Measurements from ENCODE around the gene SNX3.

Gene SNX3

DNA sequence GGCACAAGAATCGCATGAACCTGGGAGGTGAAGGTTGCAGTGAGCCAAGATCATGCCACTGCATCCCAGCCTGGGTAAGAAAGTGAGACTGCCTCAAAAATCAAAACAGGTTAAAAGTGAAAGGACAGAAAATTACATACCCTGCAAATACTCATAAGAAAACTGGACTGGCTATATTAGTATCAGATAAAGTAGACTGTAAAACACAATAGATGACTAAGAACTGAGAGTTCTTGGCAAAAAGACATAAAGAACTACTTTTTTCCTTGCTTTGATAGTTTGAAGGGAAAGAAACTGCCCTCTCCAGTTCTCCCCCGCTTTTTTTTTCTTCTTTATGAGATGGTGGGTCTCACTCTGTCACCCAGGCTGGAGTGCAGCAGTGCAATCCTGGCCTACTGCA is 17.0 kb downstream of the SNX3 start:
- no peak overlapping the region for H3K27ac ChIP-seq (ENCODE audit: poor library complexity, severe bottlenecking)
- no peaks in the 10 kb centered on the region for H3K27me3 ChIP-seq (ENCODE audit: insufficient read depth, poor library complexity, severe bottlenecking)
- DNase-seq (ENCODE audit: low spot score) = no peak
- H3K36me3 ChIP-seq (ENCODE audit: low read depth) = peaks cover 21% of the 10 kb centered on the region
- no peak overlapping the region for H3K4me3 ChIP-seq (ENCODE audit: severe bottlenecking)
- no peaks in the 10 kb centered on the region for H3K9me3 ChIP-seq (ENCODE audit: severe bottlenecking)
- ATAC-seq (ENCODE audit: low read depth) = no peak
- TF ChIP-seq, protein P1, sequence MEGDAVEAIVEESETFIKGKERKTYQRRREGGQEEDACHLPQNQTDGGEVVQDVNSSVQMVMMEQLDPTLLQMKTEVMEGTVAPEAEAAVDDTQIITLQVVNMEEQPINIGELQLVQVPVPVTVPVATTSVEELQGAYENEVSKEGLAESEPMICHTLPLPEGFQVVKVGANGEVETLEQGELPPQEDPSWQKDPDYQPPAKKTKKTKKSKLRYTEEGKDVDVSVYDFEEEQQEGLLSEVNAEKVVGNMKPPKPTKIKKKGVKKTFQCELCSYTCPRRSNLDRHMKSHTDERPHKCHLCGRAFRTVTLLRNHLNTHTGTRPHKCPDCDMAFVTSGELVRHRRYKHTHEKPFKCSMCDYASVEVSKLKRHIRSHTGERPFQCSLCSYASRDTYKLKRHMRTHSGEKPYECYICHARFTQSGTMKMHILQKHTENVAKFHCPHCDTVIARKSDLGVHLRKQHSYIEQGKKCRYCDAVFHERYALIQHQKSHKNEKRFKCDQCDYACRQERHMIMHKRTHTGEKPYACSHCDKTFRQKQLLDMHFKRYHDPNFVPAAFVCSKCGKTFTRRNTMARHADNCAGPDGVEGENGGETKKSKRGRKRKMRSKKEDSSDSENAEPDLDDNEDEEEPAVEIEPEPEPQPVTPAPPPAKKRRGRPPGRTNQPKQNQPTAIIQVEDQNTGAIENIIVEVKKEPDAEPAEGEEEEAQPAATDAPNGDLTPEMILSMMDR (IDR thresholded peaks at IDR 0.05; ENCODE audit: poor library complexity, severe bottlenecking) = no peak
- H3K4me1 ChIP-seq (ENCODE audit: insufficient read depth, poor library complexity, severe bottlenecking) = no peaks in the 10 kb centered on the region

GRCh38 chr6:108242721-108243120 is 18.1 kb downstream of the SNX3 start:
- no peaks in the 10 kb centered on the region for H3K4me1 ChIP-seq (ENCODE audit: insufficient read depth, poor library complexity, severe bottlenecking)
- H3K36me3 ChIP-seq (ENCODE audit: low read depth) = peaks cover 21% of the 10 kb centered on the region
- no peaks in the 10 kb centered on the region for H3K9me3 ChIP-seq (ENCODE audit: severe bottlenecking)
- no peak overlapping the region for H3K4me3 ChIP-seq (ENCODE audit: severe bottlenecking)
- no peak for ATAC-seq (ENCODE audit: low read depth)
- DNase-seq (ENCODE audit: low spot score) = no peak
- H3K27me3 ChIP-seq (ENCODE audit: insufficient read depth, poor library complexity, severe bottlenecking) = no peaks in the 10 kb centered on the region
- H3K27ac ChIP-seq (ENCODE audit: poor library complexity, severe bottlenecking) = no peak overlapping the region
- TF ChIP-seq, protein P1 (IDR thresholded peaks at IDR 0.05; ENCODE audit: poor library complexity, severe bottlenecking) = no peak

GRCh38 chr6:108242259-108242658 is 18.6 kb downstream of the SNX3 start:
- DNase-seq (ENCODE audit: low spot score) (no peak), ATAC-seq (ENCODE audit: low read depth) (no peak)
- H3K36me3 ChIP-seq (ENCODE audit: low read depth) = peaks cover 23% of the 10 kb centered on the region
- TF ChIP-seq, protein P1 (IDR thresholded peaks at IDR 0.05; ENCODE audit: poor library complexity, severe bottlenecking) = no peak
- H3K27ac ChIP-seq (ENCODE audit: poor library complexity, severe bottlenecking) = no peak overlapping the region
- H3K4me1 ChIP-seq (ENCODE audit: insufficient read depth, poor library complexity, severe bottlenecking) = no peaks in the 10 kb centered on the region
- H3K27me3 ChIP-seq (ENCODE audit: insufficient read depth, poor library complexity, severe bottlenecking) = no peaks in the 10 kb centered on the region
- no peaks in the 10 kb centered on the region for H3K9me3 ChIP-seq (ENCODE audit: severe bottlenecking)
- H3K4me3 ChIP-seq (ENCODE audit: severe bottlenecking) = no peak overlapping the region

- no peak for DNase-seq (ENCODE audit: low spot score)
- TF ChIP-seq, protein P1 (IDR thresholded peaks at IDR 0.05; ENCODE audit: poor library complexity, severe bottlenecking) = no peak
- H3K4me1 ChIP-seq (ENCODE audit: insufficient read depth, poor library complexity, severe bottlenecking) = no peaks in the 10 kb centered on the region
- no peak for ATAC-seq (ENCODE audit: low read depth)
- H3K27me3 ChIP-seq (ENCODE audit: insufficient read depth, poor library complexity, severe bottlenecking) = no peaks in the 10 kb centered on the region
- no peak overlapping the region for H3K27ac ChIP-seq (ENCODE audit: poor library complexity, severe bottlenecking)
- H3K9me3 ChIP-seq (ENCODE audit: severe bottlenecking) = no peaks in the 10 kb centered on the region
- H3K4me3 ChIP-seq (ENCODE audit: severe bottlenecking) = no peak overlapping the region
- H3K36me3 ChIP-seq (ENCODE audit: low read depth) = peaks cover 21% of the 10 kb centered on the region; the same call in 1 of the 2 replicates
Observed at GRCh38 chr6:108238322-108238721, 22.5 kb downstream of the SNX3 start.

- Histone ChIP-seq H3K4me1 (ENCODE audit: insufficient read depth, poor library complexity, severe bottlenecking) (no peaks in the 10 kb centered on the region), H3K36me3 (ENCODE audit: low read depth) (peaks cover 16% of the 10 kb centered on the region; the same call in 1 of the 2 replicates), H3K9me3 (ENCODE audit: severe bottlenecking) (no peaks in the 10 kb centered on the region), H3K27ac (ENCODE audit: poor library complexity, severe bottlenecking) (no peak overlapping the region), H3K4me3 (ENCODE audit: severe bottlenecking) (no peak overlapping the region), H3K27me3 (ENCODE audit: insufficient read depth, poor library complexity, severe bottlenecking) (no peaks in the 10 kb centered on the region)
- ATAC-seq (ENCODE audit: low read depth) (no peak), DNase-seq (ENCODE audit: low spot score) (no peak)
- TF ChIP-seq, protein P1 (IDR thresholded peaks at IDR 0.05; ENCODE audit: poor library complexity, severe bottlenecking) = no peak
Observed at GRCh38 chr6:108236791-108237190, 24.0 kb downstream of the SNX3 start.

Measured in RWPE2 (cell line).